Measurements from ENCODE around the gene PRSS33.

DNA sequence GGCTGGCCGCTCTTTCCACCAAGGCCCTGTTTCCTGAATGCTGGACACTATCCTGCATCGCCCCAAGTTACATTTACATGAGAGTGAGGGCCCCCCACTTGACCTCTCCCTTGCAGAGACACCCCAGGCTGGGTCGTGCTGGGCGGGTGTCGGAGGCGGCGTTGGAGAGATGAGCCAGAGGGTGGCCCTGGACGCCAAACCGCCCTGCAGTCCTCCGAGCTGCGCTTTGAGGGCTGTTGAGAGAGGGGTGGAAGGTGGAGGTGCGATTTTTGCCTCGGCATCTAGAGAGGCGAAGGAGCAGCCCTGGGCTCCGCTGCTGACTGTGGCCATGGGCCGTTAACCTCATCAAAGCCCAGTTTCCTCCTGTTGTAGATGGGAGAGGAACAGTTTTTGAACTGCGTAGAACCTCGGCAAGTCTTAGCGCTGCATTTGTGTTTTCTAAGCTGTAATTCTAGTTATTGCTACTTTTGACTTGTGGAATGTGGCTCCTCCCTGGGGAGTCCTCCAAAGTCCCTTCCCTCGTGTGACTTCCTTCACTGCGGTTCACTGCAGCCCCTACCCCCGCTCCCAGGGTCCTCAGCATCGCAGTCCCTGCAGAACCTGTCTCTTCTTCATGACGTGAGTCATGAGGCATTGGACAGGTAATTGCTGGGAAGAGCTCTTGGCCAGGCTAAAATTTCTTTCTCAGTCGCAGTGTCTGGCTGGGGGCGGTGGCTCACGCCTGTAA, 9.3 kb downstream of the PRSS33 start:
- TF ChIP-seq, protein P1, sequence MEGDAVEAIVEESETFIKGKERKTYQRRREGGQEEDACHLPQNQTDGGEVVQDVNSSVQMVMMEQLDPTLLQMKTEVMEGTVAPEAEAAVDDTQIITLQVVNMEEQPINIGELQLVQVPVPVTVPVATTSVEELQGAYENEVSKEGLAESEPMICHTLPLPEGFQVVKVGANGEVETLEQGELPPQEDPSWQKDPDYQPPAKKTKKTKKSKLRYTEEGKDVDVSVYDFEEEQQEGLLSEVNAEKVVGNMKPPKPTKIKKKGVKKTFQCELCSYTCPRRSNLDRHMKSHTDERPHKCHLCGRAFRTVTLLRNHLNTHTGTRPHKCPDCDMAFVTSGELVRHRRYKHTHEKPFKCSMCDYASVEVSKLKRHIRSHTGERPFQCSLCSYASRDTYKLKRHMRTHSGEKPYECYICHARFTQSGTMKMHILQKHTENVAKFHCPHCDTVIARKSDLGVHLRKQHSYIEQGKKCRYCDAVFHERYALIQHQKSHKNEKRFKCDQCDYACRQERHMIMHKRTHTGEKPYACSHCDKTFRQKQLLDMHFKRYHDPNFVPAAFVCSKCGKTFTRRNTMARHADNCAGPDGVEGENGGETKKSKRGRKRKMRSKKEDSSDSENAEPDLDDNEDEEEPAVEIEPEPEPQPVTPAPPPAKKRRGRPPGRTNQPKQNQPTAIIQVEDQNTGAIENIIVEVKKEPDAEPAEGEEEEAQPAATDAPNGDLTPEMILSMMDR (conservative IDR thresholded peaks at IDR 0.05; ENCODE audit: low read length), result no peak
- no peak for TF ChIP-seq EZH2phosphoT487 (IDR thresholded peaks at IDR 0.05; ENCODE audit: borderline replicate concordance)

All from Loucy (cell line).